Uterus (tissue), 4 donors: Measurements from ENCODE around the gene LMBR1. TPM values are rescaled to one million over a fixed set of nuclear protein-coding genes. Genes with fewer than 3 reads are reported as not detected.

Source experiments
- DNase-seq, 2 donors: peaks; one replicate each; pipeline ENCODE4 v3.0.0-alpha.2; 2019 to 2020
- H3K27ac ChIP-seq, 2 donors: fragments of 200-600 bp; sonication (generic); 1 replicate in 1 of 2; 2 replicates in 1 of 2; pipeline ENCODE4 v1.5.1; 2016 to 2018
- H3K27me3 ChIP-seq, 2 donors: fragments of 200-600 bp; sonication (generic); one replicate each; pipeline ENCODE4 v1.5.1; 2018 to 2019; ENCODE audit warnings: control low read depth in 1 of 2
- H3K36me3 ChIP-seq, 2 donors: fragments of 200-600 bp; sonication (generic); one replicate each; pipeline ENCODE4 v1.5.1; 2019; ENCODE audit warnings: control low read depth in 1 of 2
- H3K4me1 ChIP-seq, 2 donors: fragments of 200-600 bp; sonication (generic); one replicate each; pipeline ENCODE4 v1.5.1; 2018 to 2019; ENCODE audit warnings: control low read depth in 1 of 2
- H3K4me3 ChIP-seq, 2 donors: fragments of 200-600 bp; sonication (generic); 1 replicate in 1 of 2; 2 replicates in 1 of 2; pipeline ENCODE4 v1.5.1; 2018 to 2019; ENCODE audit warnings: mild to moderate bottlenecking in 1 of 2
- H3K9me3 ChIP-seq, 2 donors: fragments of 200-600 bp; sonication (generic); one replicate each; pipeline ENCODE4 v1.5.1; 2019; ENCODE audit warnings: control low read depth in 1 of 2
- CTCF ChIP-seq, 4 experiments: fragments of 200-600 bp in 2 of 4; fragments of 450-650 bp in 2 of 4; sonication (generic) in 2 of 4; IDR thresholded peaks; one replicate each; pipeline ENCODE4 v1.5.1; 2016 to 2019; ENCODE audit warnings: antibody characterized with exemption in 4 of 4, mild to moderate bottlenecking in 2 of 4, moderate library complexity in 1 of 4
- POLR2A ChIP-seq, 2 donors: fragments of 450-650 bp; IDR thresholded peaks; one replicate each; pipeline ENCODE4 v1.6.1; 2016; ENCODE audit warnings: antibody characterized with exemption in 2 of 2, mild to moderate bottlenecking in 1 of 2, moderate library complexity in 1 of 2
- intact Hi-C: fragments of 100-400 bp; cut with DNase I; formaldehyde crosslinking; loops from one replicate; pipeline ENCODE4 v1.15.1; 2023; ENCODE audit warnings: low total_unique reads
- total RNA-seq, 4 donors: library from RNA; depleted of rRNA in 3 of 4; stranded (reverse); fragments of >200 nt in 3 of 4; gene quantifications; one replicate each; pipeline versions ENCODE4 v1.1.0 to v1.2.4, GENCODE V29; 2014 to 2023
- donor health status: DM: yes; HTN: yes; CAD: no.

LMBR1 gene
- total RNA-seq, 4 donors from 2014 or later = 54.4 to 1,378 (median 140) TPM

GRCh38 chr7:156659961-156660360 lies 233.0 kb downstream of the LMBR1 start:
- TF ChIP-seq POLR2A (IDR thresholded peaks at IDR 0.05) = no peak
- TF ChIP-seq CTCF (IDR thresholded peaks at IDR 0.05) = no peak
- Histone ChIP-seq H3K27ac (no peak overlapping the region), H3K4me1 (no peaks in the 10 kb centered on the region), H3K4me3 (no peak overlapping the region), H3K9me3 (no peaks in the 10 kb centered on the region), H3K36me3 (no peaks in the 10 kb centered on the region), H3K27me3 (no peaks in the 10 kb centered on the region)
- intact Hi-C loops = no loop called here
- no peak for DNase-seq

GRCh38 chr7:156659203-156659602 lies 233.8 kb downstream of the LMBR1 start:
- intact Hi-C loops = no loop called here
- Histone ChIP-seq H3K27me3 (no peaks in the 10 kb centered on the region), H3K4me1 (no peaks in the 10 kb centered on the region), H3K27ac (no peak overlapping the region), H3K4me3 (no peak overlapping the region), H3K9me3 (no peaks in the 10 kb centered on the region), H3K36me3 (no peaks in the 10 kb centered on the region)
- no peak for TF ChIP-seq CTCF (IDR thresholded peaks at IDR 0.05)
- no peak for TF ChIP-seq POLR2A (IDR thresholded peaks at IDR 0.05)
- no peak for DNase-seq

- no peaks in the 10 kb centered on the region for H3K27me3 ChIP-seq
- no peak overlapping the region for H3K27ac ChIP-seq
- no peaks in the 10 kb centered on the region for H3K9me3 ChIP-seq
- no peak for DNase-seq
- TF ChIP-seq POLR2A (IDR thresholded peaks at IDR 0.05) = no peak
- no peak for TF ChIP-seq CTCF (IDR thresholded peaks at IDR 0.05)
- H3K4me1 ChIP-seq = no peaks in the 10 kb centered on the region
- no peak overlapping the region for H3K4me3 ChIP-seq
- intact Hi-C loops = no loop called here
- no peaks in the 10 kb centered on the region for H3K36me3 ChIP-seq
Observed at GRCh38 chr7:156657681-156658080, 235.3 kb downstream of the LMBR1 start.

DNA sequence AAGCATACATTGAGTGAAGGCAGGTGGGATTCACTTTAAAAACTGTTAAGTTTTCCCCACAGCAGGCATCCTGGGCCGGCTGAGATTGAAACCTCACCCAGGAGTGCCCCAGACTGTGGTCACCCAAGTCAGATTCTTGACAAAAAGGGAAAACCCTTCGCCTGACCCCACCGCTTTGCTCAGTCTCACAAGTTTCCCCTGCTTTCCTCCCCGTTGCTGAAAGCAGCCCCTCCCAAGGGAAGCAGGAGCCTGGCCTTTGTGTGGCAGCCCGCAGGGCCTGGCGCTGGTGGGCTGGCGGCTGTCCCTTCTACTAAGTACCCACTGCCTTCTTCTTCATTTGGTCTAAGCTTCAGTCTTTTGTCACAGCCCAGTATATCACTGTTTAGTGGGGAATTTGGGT lies 236.4 kb downstream of the LMBR1 start:
- H3K4me1 ChIP-seq = no peaks in the 10 kb centered on the region
- intact Hi-C loops = no loop called here
- no peaks in the 10 kb centered on the region for H3K9me3 ChIP-seq
- no peak overlapping the region for H3K4me3 ChIP-seq
- no peaks in the 10 kb centered on the region for H3K36me3 ChIP-seq
- TF ChIP-seq POLR2A (IDR thresholded peaks at IDR 0.05) (no peak), CTCF (IDR thresholded peaks at IDR 0.05) (no peak)
- H3K27me3 ChIP-seq = no peaks in the 10 kb centered on the region
- no peak for DNase-seq
- H3K27ac ChIP-seq = no peak overlapping the region

GRCh38 chr7:156655983-156656382 lies 237.0 kb downstream of the LMBR1 start:
- DNase-seq = no peak
- Histone ChIP-seq H3K4me3 (no peak overlapping the region), H3K27ac (no peak overlapping the region), H3K4me1 (no peaks in the 10 kb centered on the region), H3K27me3 (no peaks in the 10 kb centered on the region), H3K36me3 (no peaks in the 10 kb centered on the region), H3K9me3 (no peaks in the 10 kb centered on the region)
- no peak for TF ChIP-seq POLR2A (IDR thresholded peaks at IDR 0.05)
- TF ChIP-seq CTCF (IDR thresholded peaks at IDR 0.05) = no peak
- intact Hi-C loops = no loop called here
